ENCODE data around the gene GNA15. TPM values are rescaled to one million over a fixed set of nuclear protein-coding genes. Genes with fewer than 3 reads are reported as not detected.

GNA15 gene
- total RNA-seq, 2 donors from 2014 or later: 13.0 to 14.0 TPM

GRCh38 chr19:3096267-3096901, 39.4 kb upstream of the GNA15 start:
- TF ChIP-seq CTCF (IDR thresholded peaks at IDR 0.05): no peak
- H3K9me3 ChIP-seq: no peaks in the 10 kb centered on the region
- no peak for ATAC-seq (ENCODE audit: insufficient number of reproducible peaks, low FRiP score, low read depth)
- peak overlapping the region in 1 of 2 donors; percentile 91 for H3K27ac ChIP-seq
- no peaks in the 10 kb centered on the region for H3K27me3 ChIP-seq (replicated peaks; ENCODE audit: insufficient read depth)
- no peaks in the 10 kb centered on the region for H3K36me3 ChIP-seq
- H3K4me1 ChIP-seq (ENCODE audit: control insufficient read depth in 1 of 2, low read depth in 2 of 2): peaks cover 38 to 63% of the 10 kb centered on the region in 2 donors
- no peak for DNase-seq (ENCODE audit: low spot score)
- H3K4me3 ChIP-seq: peak overlapping the region; percentile 91

- peak overlapping the region; percentile 83 to 91 for H3K27ac ChIP-seq
- peaks cover 38 to 68% of the 10 kb centered on the region in 2 donors for H3K4me1 ChIP-seq (ENCODE audit: control insufficient read depth in 1 of 2, low read depth in 2 of 2)
- DNase-seq (ENCODE audit: low spot score): no peak
Measured at GRCh38 chr19:3096902-3097326, 38.9 kb upstream of the GNA15 start.

GRCh38 chr19:3097442-3097871, 38.4 kb upstream of the GNA15 start:
- H3K36me3 ChIP-seq: no peaks in the 10 kb centered on the region
- no peak for TF ChIP-seq CTCF (IDR thresholded peaks at IDR 0.05)
- DNase-seq (ENCODE audit: low spot score) (no peak), ATAC-seq (ENCODE audit: insufficient number of reproducible peaks, low FRiP score, low read depth) (no peak)
- H3K27me3 ChIP-seq (replicated peaks; ENCODE audit: insufficient read depth): no peaks in the 10 kb centered on the region
- H3K4me1 ChIP-seq (ENCODE audit: control insufficient read depth in 1 of 2, low read depth in 2 of 2): peaks cover 38 to 69% of the 10 kb centered on the region in 2 donors
- H3K9me3 ChIP-seq: no peaks in the 10 kb centered on the region
- H3K27ac ChIP-seq: peak overlapping the region; percentile 83 to 91
- H3K4me3 ChIP-seq: peak overlapping the region; percentile 91

More at GRCh38 chr19:3096902-3097326, 38.9 kb upstream of the GNA15 start:
- Histone ChIP-seq H3K9me3 (no peaks in the 10 kb centered on the region), H3K36me3 (no peaks in the 10 kb centered on the region), H3K27me3 (replicated peaks; ENCODE audit: insufficient read depth) (no peaks in the 10 kb centered on the region), H3K4me3 (peak overlapping the region; percentile 91)
- ATAC-seq (ENCODE audit: insufficient number of reproducible peaks, low FRiP score, low read depth): no peak
- no peak for TF ChIP-seq CTCF (IDR thresholded peaks at IDR 0.05)

- no peak for ATAC-seq (ENCODE audit: insufficient number of reproducible peaks, low FRiP score, low read depth)
- Histone ChIP-seq H3K27me3 (replicated peaks; ENCODE audit: insufficient read depth) (no peaks in the 10 kb centered on the region), H3K4me1 (ENCODE audit: control insufficient read depth in 1 of 2, low read depth in 2 of 2) (peaks cover 38 to 69% of the 10 kb centered on the region in 2 donors), H3K4me3 (peak overlapping the region; percentile 91), H3K36me3 (no peaks in the 10 kb centered on the region), H3K9me3 (no peaks in the 10 kb centered on the region), H3K27ac (peak overlapping the region; percentile 83 to 91)
- DNase-seq (ENCODE audit: low spot score): no peak
- TF ChIP-seq CTCF (IDR thresholded peaks at IDR 0.05): peak; percentile 20
Measured at GRCh38 chr19:3098141-3098514, 37.7 kb upstream of the GNA15 start.

GRCh38 chr19:3098515-3099346, 37.1 kb upstream of the GNA15 start:
- H3K4me3 ChIP-seq: peak overlapping the region; percentile 91
- no peaks in the 10 kb centered on the region for H3K9me3 ChIP-seq
- ATAC-seq (ENCODE audit: insufficient number of reproducible peaks, low FRiP score, low read depth) (peak; percentile 31), DNase-seq (ENCODE audit: low spot score) (no peak)
- peaks cover 41 to 74% of the 10 kb centered on the region in 2 donors for H3K4me1 ChIP-seq (ENCODE audit: control insufficient read depth in 1 of 2, low read depth in 2 of 2)
- peak overlapping the region; percentile 83 to 91 for H3K27ac ChIP-seq
- no peaks in the 10 kb centered on the region for H3K36me3 ChIP-seq
- no peak for TF ChIP-seq CTCF (IDR thresholded peaks at IDR 0.05)
- no peaks in the 10 kb centered on the region for H3K27me3 ChIP-seq (replicated peaks; ENCODE audit: insufficient read depth)
